Measurements from ENCODE around the gene RSU1.

RSU1 gene

GRCh38 chr10:16741540-16741939 lies 75.7 kb downstream of the RSU1 start:
- DNase-seq (ENCODE audit: low read depth) = no peak

- DNase-seq (ENCODE audit: low read depth) = no peak
Observed at GRCh38 chr10:16737420-16737819, 79.8 kb downstream of the RSU1 start.

- DNase-seq (ENCODE audit: low read depth) = no peak
Observed at GRCh38 chr10:16735671-16736070, 81.6 kb downstream of the RSU1 start.

- no peak for DNase-seq (ENCODE audit: low read depth)
Observed at GRCh38 chr10:16732376-16732775, 84.8 kb downstream of the RSU1 start.

GRCh38 chr10:16728266-16728665 lies 89.0 kb downstream of the RSU1 start:
- DNase-seq (ENCODE audit: low read depth) = no peak

- no peak for DNase-seq (ENCODE audit: low read depth)
Observed at GRCh38 chr10:16727666-16728065, 89.6 kb downstream of the RSU1 start.

- no peak for DNase-seq (ENCODE audit: low read depth)
Observed at GRCh38 chr10:16724509-16724908, 92.7 kb downstream of the RSU1 start.

GRCh38 chr10:16720812-16721211 lies 96.4 kb downstream of the RSU1 start:
- DNase-seq (ENCODE audit: low read depth) = no peak

GRCh38 chr10:16717622-16718395 lies 99.4 kb downstream of the RSU1 start:
- no peak for DNase-seq (ENCODE audit: low read depth)

GRCh38 chr10:16716051-16716450 lies 101.2 kb downstream of the RSU1 start:
- DNase-seq (ENCODE audit: low read depth) = no peak

GRCh38 chr10:16713290-16713689 lies 103.9 kb downstream of the RSU1 start:
- no peak for DNase-seq (ENCODE audit: low read depth)

- no peak for DNase-seq (ENCODE audit: low read depth)
Observed at GRCh38 chr10:16712883-16713282, 104.3 kb downstream of the RSU1 start.

GRCh38 chr10:16700331-16700730 lies 116.9 kb downstream of the RSU1 start:
- DNase-seq (ENCODE audit: low read depth) = no peak

- no peak for DNase-seq (ENCODE audit: low read depth)
Observed at GRCh38 chr10:16699435-16700057, 117.7 kb downstream of the RSU1 start.

- DNase-seq (ENCODE audit: low read depth) = no peak
Observed at GRCh38 chr10:16698461-16698860, 118.8 kb downstream of the RSU1 start.

GRCh38 chr10:16690417-16690816 lies 126.8 kb downstream of the RSU1 start:
- DNase-seq (ENCODE audit: low read depth) = no peak

GRCh38 chr10:16689696-16690095 lies 127.5 kb downstream of the RSU1 start:
- DNase-seq (ENCODE audit: low read depth) = no peak

GRCh38 chr10:16689227-16689626 lies 128.0 kb downstream of the RSU1 start:
- DNase-seq (ENCODE audit: low read depth) = no peak

- no peak for DNase-seq (ENCODE audit: low read depth)
Observed at GRCh38 chr10:16686054-16686902, 130.9 kb downstream of the RSU1 start.

GRCh38 chr10:16685551-16685950 lies 131.7 kb downstream of the RSU1 start:
- DNase-seq (ENCODE audit: low read depth) = no peak

GRCh38 chr10:16681521-16681920 lies 135.7 kb downstream of the RSU1 start:
- DNase-seq (ENCODE audit: low read depth) = no peak

- DNase-seq (ENCODE audit: low read depth) = no peak
Observed at GRCh38 chr10:16679511-16679910, 137.7 kb downstream of the RSU1 start.

GRCh38 chr10:16675334-16675733 lies 141.9 kb downstream of the RSU1 start:
- no peak for DNase-seq (ENCODE audit: low read depth)
